T-cell (primary cell): ENCODE data around the gene MICU2. TPM values are rescaled to one million over a fixed set of nuclear protein-coding genes. Genes with fewer than 3 reads are reported as not detected.

ENCODE experiments used
- ATAC-seq, 4 experiments: fragments of 200-7000 bp in 3 of 4; fragments of 150-1000 bp in 1 of 4; cut with Tn5 transposase; replicated peaks in 1 of 4; 1 replicate in 3 of 4; 2 replicates in 1 of 4; pipeline ENCODE4 v1.10.0; 2021; ENCODE audit warnings: moderate library complexity in 3 of 4, mild to moderate bottlenecking in 2 of 4, moderate number of reproducible peaks in 1 of 4
- CTCF ChIA-PET, 2 donors: fragments of 300-600 bp; sonication (Branson Sonifier 250); formaldehyde crosslinking; loops; one replicate each; lab custom pipeline; 2022; ENCODE audit warnings: antibody characterized with exemption in 2 of 2; lab: Charles Lee
- POLR2A ChIA-PET, 2 donors: fragments of 300-600 bp; sonication (Branson Sonifier 250); formaldehyde crosslinking; loops; one replicate each; lab custom pipeline; 2022; ENCODE audit warnings: antibody characterized with exemption in 2 of 2; lab: Charles Lee
- DNase-seq, 35 experiments: peaks; one replicate each; pipeline versions ENCODE4 v3.0.0 to v3.0.0-alpha.2; 2013 to 2023
- H3K27ac ChIP-seq: one replicate; pipeline ENCODE4 v1.5.1; 2013; ENCODE audit warnings: low read length
- H3K27me3 ChIP-seq, 2 experiments: replicated peaks in 1 of 2; 1 replicate in 1 of 2; 2 replicates in 1 of 2; pipeline versions ENCODE4 v1.6.1 to v1.7.0; 2013; ENCODE audit warnings: low read length in 1 of 2, mixed read lengths in 1 of 2; ENCODE audit not compliant: control insufficient read depth in 2 of 2, insufficient read depth in 2 of 2; ENCODE audit errors: extremely low read depth in 1 of 2
- H3K36me3 ChIP-seq, 2 donors: 1 replicate in 1 of 2; 2 replicates in 1 of 2; pipeline versions ENCODE4 v1.6.1 to v1.7.0; 2013; ENCODE audit warnings: low read length in 1 of 2; ENCODE audit not compliant: control insufficient read depth in 2 of 2, insufficient read depth in 1 of 2; ENCODE audit errors: extremely low read depth in 1 of 2
- H3K4me1 ChIP-seq, 2 experiments: 1 replicate in 1 of 2; 2 replicates in 1 of 2; pipeline versions ENCODE4 v1.6.1 to v1.7.0; 2013; ENCODE audit warnings: low read length in 2 of 2, mixed read lengths in 1 of 2; ENCODE audit not compliant: insufficient read depth in 2 of 2, control insufficient read depth in 1 of 2; ENCODE audit errors: extremely low read depth in 1 of 2
- H3K4me3 ChIP-seq, 2 donors: 1 replicate in 1 of 2; 2 replicates in 1 of 2; pipeline versions ENCODE4 v1.5.1 to v1.7.0; 2013; ENCODE audit warnings: mild to moderate bottlenecking in 2 of 2, low read length in 1 of 2, moderate library complexity in 1 of 2; ENCODE audit not compliant: control insufficient read depth in 1 of 2; ENCODE audit errors: extremely low read depth in 1 of 2
- H3K9me3 ChIP-seq: 2 replicates; pipeline ENCODE4 v1.7.0; 2013
- H3K27ac Mint-ChIP-seq, 2 donors: one replicate each; pipeline ENCODE4 v1.8.0; 2020 to 2021; ENCODE audit warnings: mild to moderate bottlenecking in 2 of 2, mixed read lengths in 2 of 2
- H3K27me3 Mint-ChIP-seq, 2 donors: one replicate each; pipeline ENCODE4 v1.8.0; 2021 to 2022; ENCODE audit warnings: mixed read lengths in 2 of 2
- H3K36me3 Mint-ChIP-seq: one replicate; pipeline ENCODE4 v1.8.0; 2021; ENCODE audit warnings: mixed read lengths
- H3K4me1 Mint-ChIP-seq, 3 donors: one replicate each; pipeline ENCODE4 v1.8.0; 2020 to 2022; ENCODE audit warnings: mixed read lengths in 3 of 3, mild to moderate bottlenecking in 1 of 3
- H3K4me3 Mint-ChIP-seq, 3 donors: one replicate each; pipeline ENCODE4 v1.8.0; 2020 to 2022; ENCODE audit warnings: mild to moderate bottlenecking in 3 of 3, mixed read lengths in 3 of 3, moderate library complexity in 3 of 3
- H3K9me3 Mint-ChIP-seq, 3 donors: one replicate each; pipeline ENCODE4 v1.8.0; 2020 to 2022; ENCODE audit warnings: mixed read lengths in 3 of 3
- WGBS: methylation state at CpG from one replicate; pipeline ENCODE4 v1.1.5; 2013; ENCODE audit warnings: missing lambda C conversion rate; ENCODE audit not compliant: insufficient coverage; 5-methylcytosine and 5-hydroxymethylcytosine counted together
- total RNA-seq, 35 experiments: library from RNA in 6 of 35; stranded (reverse) in 6 of 35; fragments of 120-200 nt in 1 of 35; gene quantifications; one replicate each; pipeline versions ENCODE4 v1.2.1 to v1.2.4 and lab custom pipeline; 2013 to 2026

The MICU2 gene
- total RNA-seq, 5 donors from 2014 or later (not counting 1 experiment from before 2014, with no cell fraction given) = 30.6 to 40.6 (median 38.6) TPM

DNA sequence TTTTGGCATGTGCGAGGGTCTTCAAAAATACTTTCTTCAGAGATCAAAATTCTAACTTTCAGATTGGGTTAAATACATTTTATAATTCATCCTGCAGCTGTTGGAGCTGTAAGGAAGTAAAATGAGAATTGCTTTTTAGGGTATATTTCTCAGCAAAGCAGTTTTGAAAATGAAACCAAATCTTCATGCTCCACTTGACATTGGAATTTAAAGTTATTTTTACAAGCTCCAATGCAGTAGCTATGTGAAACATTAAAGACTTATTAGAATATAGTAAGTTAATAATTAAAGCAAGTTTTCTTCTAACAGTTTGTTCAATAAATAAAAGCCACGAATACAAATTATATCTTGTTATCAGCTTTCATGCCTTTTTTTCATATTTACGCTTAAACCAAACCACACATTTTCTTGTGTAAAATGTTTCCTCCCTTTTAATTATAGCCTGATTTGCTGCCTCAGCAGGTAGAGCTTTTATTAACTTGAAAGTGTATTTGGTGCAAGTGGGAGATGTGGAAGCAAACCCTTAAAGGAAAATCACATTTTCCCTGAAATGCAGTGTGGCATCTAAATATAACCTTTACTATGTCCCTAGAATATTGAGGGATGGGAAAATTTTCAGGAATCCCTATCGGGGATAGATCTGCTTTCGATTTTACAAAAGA lies 12.4 kb upstream of the MICU2 start:
- CTCF ChIA-PET = no interaction called here
- H3K27ac ChIP-seq = no peak overlapping the region
- H3K4me3 ChIP-seq = no peak overlapping the region
- H3K36me3 ChIP-seq = no peaks in the 10 kb centered on the region
- H3K27me3 Mint-ChIP-seq = peaks cover 4 to 24% of the 10 kb centered on the region in 2 donors
- no peak overlapping the region for H3K4me3 Mint-ChIP-seq
- WGBS = no CpG with 5 or more reads among the region's 5 CpGs
- POLR2A ChIA-PET = interaction anchor here (0.5 to 1.2 kb wide), 3 partner anchors 18 to 689 kb away, joined by 3 read pairs; no protein-coding TSS in a partner anchor
- no peaks in the 10 kb centered on the region for H3K4me1 Mint-ChIP-seq
- no peaks in the 10 kb centered on the region for H3K9me3 ChIP-seq
- no peaks in the 10 kb centered on the region for H3K4me1 ChIP-seq
- no peaks in the 10 kb centered on the region for H3K9me3 Mint-ChIP-seq
- H3K27me3 ChIP-seq = peaks cover 3 to 8% of the 10 kb centered on the region in 2 experiments
- ATAC-seq = no peak
- H3K27ac Mint-ChIP-seq = no peak overlapping the region
- no peak for DNase-seq
- no peaks in the 10 kb centered on the region for H3K36me3 Mint-ChIP-seq

DNA sequence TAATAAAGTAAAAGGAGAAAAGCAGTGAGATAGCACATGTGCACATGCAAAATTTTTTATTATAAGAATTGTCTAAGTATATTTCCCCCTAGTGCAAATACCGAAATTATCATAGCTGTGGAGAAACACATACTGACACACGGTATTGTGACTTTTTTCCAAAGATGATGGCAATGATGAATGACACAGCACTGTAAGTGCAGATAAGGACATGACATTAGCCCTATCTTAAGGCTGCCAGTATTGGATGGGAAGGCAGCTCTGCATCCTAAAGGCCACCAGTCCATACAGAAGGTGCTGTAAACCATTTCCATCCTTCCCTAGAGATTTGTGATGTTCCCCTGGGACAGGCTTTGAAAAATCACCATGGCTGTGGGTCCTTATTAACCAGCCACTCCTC lies 11.5 kb upstream of the MICU2 start:
- CTCF ChIA-PET = no interaction called here
- Mint-ChIP-seq H3K27me3 (peaks cover 4 to 23% of the 10 kb centered on the region in 2 donors), H3K4me3 (no peak overlapping the region), H3K36me3 (no peaks in the 10 kb centered on the region), H3K27ac (no peak overlapping the region), H3K4me1 (no peaks in the 10 kb centered on the region), H3K9me3 (no peaks in the 10 kb centered on the region)
- POLR2A ChIA-PET = no interaction called here
- WGBS = no CpG with 5 or more reads among the region's 2 CpGs
- Histone ChIP-seq H3K36me3 (no peaks in the 10 kb centered on the region), H3K27me3 (peaks cover 3 to 17% of the 10 kb centered on the region in 2 experiments), H3K4me3 (no peak overlapping the region), H3K9me3 (no peaks in the 10 kb centered on the region), H3K4me1 (no peaks in the 10 kb centered on the region), H3K27ac (no peak overlapping the region)
- DNase-seq = no peak
- ATAC-seq = no peak

DNA sequence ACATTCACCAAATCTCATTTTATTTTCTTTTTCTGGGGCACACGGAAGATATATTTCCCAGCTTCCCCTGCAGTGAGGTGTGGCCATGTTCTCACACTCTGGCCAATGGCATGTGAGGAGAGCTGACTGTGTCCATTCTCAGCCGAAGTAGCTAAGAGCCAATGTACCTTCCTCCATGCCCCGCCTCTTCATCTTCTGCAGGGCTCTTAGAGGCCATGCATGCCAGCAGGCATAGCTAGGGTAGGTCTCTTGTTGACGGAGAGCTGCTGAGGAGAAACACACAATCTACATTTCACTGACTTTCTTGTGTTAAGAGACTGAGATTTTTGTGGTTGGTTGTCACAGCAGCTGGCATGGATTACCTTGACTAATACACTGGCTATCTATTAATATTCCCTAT lies 9.8 kb upstream of the MICU2 start:
- ChIA-PET CTCF (interaction anchor here in 1 of 2 donors (0.7 kb wide), 1 partner anchor 34 kb away, joined by 5 read pairs; no protein-coding TSS in a partner anchor), POLR2A (no interaction called here)
- no CpG with 5 or more reads among the region's 4 CpGs for WGBS

DNA sequence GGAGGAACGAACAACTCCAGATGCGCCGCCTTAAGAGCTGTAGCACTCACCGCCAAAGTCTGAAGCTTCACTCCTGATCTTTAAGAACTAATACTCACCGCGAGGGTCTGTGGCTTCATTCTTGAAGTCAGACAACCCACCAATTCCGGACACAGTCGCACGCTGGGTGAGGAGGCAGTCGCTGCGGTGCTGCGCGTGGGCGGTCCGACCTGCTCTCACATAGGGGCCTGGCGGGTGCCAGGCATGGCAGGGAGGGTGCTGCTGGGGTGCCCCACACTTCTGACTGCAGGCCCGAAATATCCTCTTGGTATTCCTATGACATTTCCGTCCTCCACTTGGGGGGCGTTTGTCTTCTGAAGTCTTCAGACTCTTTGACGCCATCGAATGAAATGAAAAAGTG lies 7.4 kb upstream of the MICU2 start:
- WGBS = 91% methylated on average over 18 of the region's 21 CpGs

More for the DNA sequence above, 9.8 kb upstream of the MICU2 start:
- Histone ChIP-seq H3K9me3 (no peaks in the 10 kb centered on the region), H3K4me1 (no peaks in the 10 kb centered on the region), H3K4me3 (no peak overlapping the region), H3K27me3 (peaks cover 3 to 21% of the 10 kb centered on the region in 2 experiments), H3K27ac (no peak overlapping the region), H3K36me3 (no peaks in the 10 kb centered on the region)
- Mint-ChIP-seq H3K9me3 (no peaks in the 10 kb centered on the region), H3K4me1 (no peaks in the 10 kb centered on the region), H3K36me3 (no peaks in the 10 kb centered on the region), H3K4me3 (no peak overlapping the region), H3K27me3 (peaks cover 3 to 21% of the 10 kb centered on the region in 2 donors), H3K27ac (no peak overlapping the region)
- DNase-seq (no peak), ATAC-seq (no peak)

DNA sequence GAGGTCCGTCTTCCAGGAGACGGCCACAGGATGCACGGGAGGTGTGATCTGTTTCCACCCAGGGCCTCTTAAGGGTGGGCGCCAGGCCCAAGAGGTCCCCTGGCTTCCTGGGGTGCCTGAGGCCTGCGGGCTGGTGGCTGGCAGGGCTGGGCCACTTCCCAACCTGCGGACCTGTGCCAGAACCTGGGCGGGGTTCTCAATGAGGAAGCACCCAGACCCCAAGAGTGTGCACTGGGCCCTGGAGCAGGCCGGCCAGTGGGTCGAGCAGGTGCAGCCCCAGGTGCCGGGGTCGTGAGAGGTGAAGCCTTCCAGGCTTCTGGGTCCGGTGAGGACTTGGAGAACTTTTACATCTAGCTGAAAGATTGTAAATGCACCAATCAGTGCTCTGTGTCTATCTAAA lies 6.7 kb upstream of the MICU2 start:
- POLR2A ChIA-PET = no interaction called here
- no peak for ATAC-seq

More for the DNA sequence above, 7.4 kb upstream of the MICU2 start:
- Histone ChIP-seq H3K9me3 (no peaks in the 10 kb centered on the region), H3K36me3 (no peaks in the 10 kb centered on the region), H3K27me3 (peaks cover 2 to 21% of the 10 kb centered on the region in 2 experiments), H3K27ac (no peak overlapping the region), H3K4me1 (no peaks in the 10 kb centered on the region), H3K4me3 (no peak overlapping the region)
- Mint-ChIP-seq H3K9me3 (no peaks in the 10 kb centered on the region), H3K27ac (no peak overlapping the region), H3K27me3 (peaks cover 13 to 23% of the 10 kb centered on the region in 2 donors), H3K36me3 (no peaks in the 10 kb centered on the region), H3K4me3 (no peak overlapping the region), H3K4me1 (no peaks in the 10 kb centered on the region)
- CTCF ChIA-PET = interaction anchor here in 1 of 2 donors (0.5 kb wide), 1 partner anchor 141 kb away, joined by 3 read pairs; no protein-coding TSS in a partner anchor
- no peak for DNase-seq
- POLR2A ChIA-PET = no interaction called here
- ATAC-seq = no peak

DNA sequence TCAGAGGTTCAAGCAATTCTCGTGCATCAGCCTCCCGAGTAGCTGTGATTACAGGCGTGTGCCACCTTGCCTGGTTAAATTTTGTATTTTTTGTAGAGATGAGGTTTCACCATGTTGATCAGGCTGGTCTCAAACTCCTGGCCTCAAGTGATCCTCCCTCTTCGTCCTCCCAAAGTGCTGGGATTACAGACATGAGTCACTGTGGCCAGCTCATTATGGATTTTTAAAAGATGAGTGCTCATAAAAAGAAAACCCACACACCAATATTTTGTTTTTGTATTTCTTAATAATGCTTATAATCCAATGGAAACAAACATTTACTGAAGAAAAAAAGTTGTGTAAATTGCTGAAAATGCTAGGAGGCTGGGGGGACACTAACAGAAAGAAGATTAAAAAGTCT lies 5.0 kb upstream of the MICU2 start:
- Histone ChIP-seq H3K9me3 (no peaks in the 10 kb centered on the region), H3K36me3 (no peaks in the 10 kb centered on the region), H3K27ac (no peak overlapping the region), H3K4me1 (peaks cover 5% of the 10 kb centered on the region in 2 experiments), H3K27me3 (peaks cover 4 to 21% of the 10 kb centered on the region in 2 experiments), H3K4me3 (no peak overlapping the region)
- POLR2A ChIA-PET = no interaction called here
- Mint-ChIP-seq H3K4me1 (peaks cover 12 to 16% (median 15%) of the 10 kb centered on the region in 3 donors), H3K27me3 (peaks cover 13 to 23% of the 10 kb centered on the region in 2 donors), H3K4me3 (no peak overlapping the region), H3K27ac (peak overlapping the region in 1 of 2 donors; percentile 19), H3K36me3 (no peaks in the 10 kb centered on the region), H3K9me3 (peaks cover 0 to 3% (median 0%) of the 10 kb centered on the region in 3 donors)
- WGBS = no CpG with 5 or more reads among the region's 4 CpGs
- DNase-seq (no peak), ATAC-seq (no peak)
- CTCF ChIA-PET = interaction anchor here (0.6 to 0.7 kb wide), 2 partner anchors 29 to 139 kb away, joined by 3 read pairs; no protein-coding TSS in a partner anchor

More for the DNA sequence above, 6.7 kb upstream of the MICU2 start:
- H3K9me3 Mint-ChIP-seq = no peaks in the 10 kb centered on the region
- no peak overlapping the region for H3K27ac ChIP-seq
- CTCF ChIA-PET = no interaction called here
- no peaks in the 10 kb centered on the region for H3K36me3 Mint-ChIP-seq
- H3K4me1 Mint-ChIP-seq = peaks cover 0 to under 1% (median 0%) of the 10 kb centered on the region in 3 donors
- H3K27me3 ChIP-seq = peaks cover 4 to 21% of the 10 kb centered on the region in 2 experiments
- peaks cover 13 to 23% of the 10 kb centered on the region in 2 donors for H3K27me3 Mint-ChIP-seq
- DNase-seq = no peak
- H3K27ac Mint-ChIP-seq = no peak overlapping the region
- no peaks in the 10 kb centered on the region for H3K9me3 ChIP-seq
- no peaks in the 10 kb centered on the region for H3K36me3 ChIP-seq
- 88% methylated on average over 9 of the region's 12 CpGs for WGBS
- H3K4me1 ChIP-seq = no peaks in the 10 kb centered on the region
- no peak overlapping the region for H3K4me3 Mint-ChIP-seq
- H3K4me3 ChIP-seq = no peak overlapping the region
